Calu3 (cell line): ENCODE measurements around the gene CCDC88A. TPM values are rescaled to one million over a fixed set of nuclear protein-coding genes. Genes with fewer than 3 reads are reported as not detected.

Experiments used
- BruUV-seq: library from RNA; stranded (reverse); fragments of 400-500 nt; replicated peaks from 2 replicates; lab custom pipeline; 2021; lab: Mats Ljungman, UMichigan
- CTCF ChIA-PET: fragments of 300-600 bp; sonication (Branson Sonifier 250); formaldehyde crosslinking; loops from one replicate; lab custom pipeline; 2022; ENCODE audit warnings: antibody characterized with exemption; lab: Charles Lee
- DNase-seq: peaks from one replicate; pipeline ENCODE4 v3.0.0; 2022
- H3K27ac Mint-ChIP-seq: one replicate; pipeline ENCODE4 v1.8.0; 2022; ENCODE audit warnings: mixed read lengths; ENCODE audit not compliant: unreplicated experiment
- H3K27me3 Mint-ChIP-seq: one replicate; pipeline ENCODE4 v1.8.0; 2022; ENCODE audit warnings: mixed read lengths; ENCODE audit not compliant: unreplicated experiment
- H3K36me3 Mint-ChIP-seq: one replicate; pipeline ENCODE4 v1.8.0; 2022; ENCODE audit warnings: mild to moderate bottlenecking, moderate library complexity, mixed read lengths; ENCODE audit not compliant: insufficient read depth, unreplicated experiment
- H3K4me1 Mint-ChIP-seq: one replicate; pipeline ENCODE4 v1.8.0; 2022; ENCODE audit warnings: mild to moderate bottlenecking, low read depth, mixed read lengths; ENCODE audit not compliant: unreplicated experiment
- H3K4me3 Mint-ChIP-seq: one replicate; pipeline ENCODE4 v1.8.0; 2022; ENCODE audit warnings: mild to moderate bottlenecking, low read depth, moderate library complexity, mixed read lengths; ENCODE audit not compliant: unreplicated experiment
- H3K9me3 Mint-ChIP-seq: one replicate; pipeline ENCODE4 v1.8.0; 2022; ENCODE audit warnings: low read depth, mixed read lengths; ENCODE audit not compliant: unreplicated experiment
- intact Hi-C: fragments of 100-400 bp; cut with micrococcal nuclease; formaldehyde crosslinking; loops from one replicate; pipeline ENCODE4 v1.10.0; 2022; ENCODE audit not compliant: unreplicated experiment
- total RNA-seq: library from RNA; stranded (reverse); gene quantifications from 2 replicates; pipeline ENCODE4 v1.2.3, GENCODE V29; 2022
- TF ChIP-seq, protein P1 (sequence below): fragments of 200-600 bp; IDR thresholded peaks from one replicate; pipeline ENCODE4 v1.8.0; 2022; ENCODE audit warnings: antibody characterized with exemption; ENCODE audit not compliant: unreplicated experiment

The CCDC88A gene
- total RNA-seq, 1 experiment from 2014 or later: 49.7 TPM

DNA sequence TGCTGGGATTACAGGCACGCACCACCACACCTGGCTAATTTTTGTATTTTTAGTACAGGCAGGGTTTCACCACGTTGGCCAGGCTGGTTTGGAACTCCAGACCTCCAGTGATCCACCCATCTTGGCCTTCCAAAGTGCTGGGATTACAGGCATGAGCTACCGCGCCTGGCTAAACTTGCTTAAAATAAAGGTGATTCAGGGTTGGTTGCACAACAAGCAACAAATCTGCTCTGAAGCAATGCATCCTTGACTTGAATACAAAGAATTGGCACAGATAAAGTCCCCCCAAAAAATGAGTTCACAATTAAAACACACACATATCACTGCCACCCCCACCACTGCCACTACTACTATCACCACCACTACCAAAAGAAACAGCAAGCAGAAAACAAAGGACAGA lies 34.9 kb downstream of the CCDC88A start:
- intact Hi-C loops: no loop called here
- Mint-ChIP-seq H3K27ac (no peak overlapping the region), H3K27me3 (no peaks in the 10 kb centered on the region), H3K36me3 (no peaks in the 10 kb centered on the region), H3K4me3 (no peak overlapping the region), H3K4me1 (no peaks in the 10 kb centered on the region), H3K9me3 (no peaks in the 10 kb centered on the region)
- no TSS peak for BruUV-seq
- TF ChIP-seq, protein P1, sequence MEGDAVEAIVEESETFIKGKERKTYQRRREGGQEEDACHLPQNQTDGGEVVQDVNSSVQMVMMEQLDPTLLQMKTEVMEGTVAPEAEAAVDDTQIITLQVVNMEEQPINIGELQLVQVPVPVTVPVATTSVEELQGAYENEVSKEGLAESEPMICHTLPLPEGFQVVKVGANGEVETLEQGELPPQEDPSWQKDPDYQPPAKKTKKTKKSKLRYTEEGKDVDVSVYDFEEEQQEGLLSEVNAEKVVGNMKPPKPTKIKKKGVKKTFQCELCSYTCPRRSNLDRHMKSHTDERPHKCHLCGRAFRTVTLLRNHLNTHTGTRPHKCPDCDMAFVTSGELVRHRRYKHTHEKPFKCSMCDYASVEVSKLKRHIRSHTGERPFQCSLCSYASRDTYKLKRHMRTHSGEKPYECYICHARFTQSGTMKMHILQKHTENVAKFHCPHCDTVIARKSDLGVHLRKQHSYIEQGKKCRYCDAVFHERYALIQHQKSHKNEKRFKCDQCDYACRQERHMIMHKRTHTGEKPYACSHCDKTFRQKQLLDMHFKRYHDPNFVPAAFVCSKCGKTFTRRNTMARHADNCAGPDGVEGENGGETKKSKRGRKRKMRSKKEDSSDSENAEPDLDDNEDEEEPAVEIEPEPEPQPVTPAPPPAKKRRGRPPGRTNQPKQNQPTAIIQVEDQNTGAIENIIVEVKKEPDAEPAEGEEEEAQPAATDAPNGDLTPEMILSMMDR: no peak
- CTCF ChIA-PET: no interaction called here
- no peak for DNase-seq

DNA sequence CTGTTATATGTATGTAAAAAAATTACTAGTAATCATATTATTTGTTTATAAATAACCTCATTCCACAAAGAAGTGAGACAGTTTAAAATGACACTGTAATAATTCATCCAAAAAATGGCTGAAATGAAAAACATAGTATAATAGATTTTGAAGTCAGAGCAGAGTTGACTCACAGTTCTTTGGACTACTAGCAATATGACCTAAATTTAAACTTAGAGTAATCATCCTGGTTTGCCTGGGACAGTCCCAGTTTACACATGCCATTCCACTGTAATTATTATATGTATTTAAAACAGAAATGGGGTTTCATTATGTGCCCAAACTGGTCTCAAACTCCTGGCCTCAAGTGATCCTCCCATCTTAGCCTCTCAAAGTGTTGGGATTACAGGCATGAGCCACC lies 48.3 kb downstream of the CCDC88A start:
- H3K27me3 Mint-ChIP-seq: no peaks in the 10 kb centered on the region
- BruUV-seq: no TSS peak

DNA sequence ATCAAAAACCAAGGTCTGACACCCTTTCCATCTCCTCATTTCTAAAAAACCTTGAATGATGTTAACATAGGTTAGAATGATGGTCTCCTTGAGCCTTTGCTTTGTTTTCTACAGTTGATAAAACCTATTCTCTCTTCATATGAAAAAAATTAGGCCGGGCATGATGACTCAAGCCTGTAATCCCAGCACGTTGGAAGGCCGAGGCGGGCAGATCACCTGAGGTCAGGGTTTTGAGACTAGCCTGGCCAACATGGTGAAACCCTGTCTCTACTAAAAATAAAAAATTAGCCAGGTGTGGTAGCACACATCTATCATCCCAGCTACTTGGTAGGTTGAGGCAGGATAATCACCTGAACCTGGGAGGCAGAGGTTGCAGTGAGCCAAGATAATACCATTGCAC lies 49.4 kb downstream of the CCDC88A start:
- Mint-ChIP-seq H3K27ac (no peak overlapping the region), H3K4me3 (no peak overlapping the region), H3K9me3 (no peaks in the 10 kb centered on the region), H3K27me3 (no peaks in the 10 kb centered on the region), H3K4me1 (peaks cover 7% of the 10 kb centered on the region), H3K36me3 (no peaks in the 10 kb centered on the region)
- DNase-seq: no peak
- intact Hi-C loops: no loop called here
- CTCF ChIA-PET: no interaction called here
- TF ChIP-seq, protein P1: no peak
- BruUV-seq: no TSS peak

More for the DNA sequence above, 48.3 kb downstream of the CCDC88A start:
- Mint-ChIP-seq H3K36me3 (no peaks in the 10 kb centered on the region), H3K9me3 (no peaks in the 10 kb centered on the region), H3K27ac (no peak overlapping the region), H3K4me1 (no peaks in the 10 kb centered on the region), H3K4me3 (no peak overlapping the region)
- intact Hi-C loops: no loop called here
- DNase-seq: no peak
- CTCF ChIA-PET: interaction anchor here (0.6 kb wide), 1 partner anchor 1500 kb away, joined by 3 read pairs; no protein-coding TSS in a partner anchor
- TF ChIP-seq, protein P1: no peak

DNA sequence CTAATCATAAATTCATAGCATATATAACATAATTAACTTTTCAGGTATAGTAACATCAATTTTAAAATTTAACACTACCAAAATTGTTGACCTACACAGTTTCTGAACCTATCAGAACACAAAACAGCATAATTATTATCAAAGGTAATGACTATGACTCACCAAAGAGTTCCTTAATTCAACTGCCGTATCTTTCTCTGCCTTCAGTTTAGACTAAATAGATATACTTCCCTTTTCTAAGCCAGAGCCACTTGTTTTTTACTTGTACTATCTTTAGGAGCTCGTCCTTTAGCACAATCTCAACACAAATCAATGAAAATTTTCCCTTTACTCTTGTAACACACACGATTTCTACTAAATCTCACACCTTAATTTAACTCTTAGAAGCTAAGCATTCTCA lies 54.4 kb downstream of the CCDC88A start:
- H3K4me1 Mint-ChIP-seq: peaks cover 17% of the 10 kb centered on the region
- intact Hi-C loops: loop anchor here (5.0 kb wide), 1 partner anchor 52 kb away; the partner anchor contains the start of gene CCDC88A
- no peaks in the 10 kb centered on the region for H3K9me3 Mint-ChIP-seq

More for the DNA sequence above, 54.4 kb downstream of the CCDC88A start:
- DNase-seq: no peak
- Mint-ChIP-seq H3K4me3 (peak overlapping the region; percentile 17), H3K27ac (peak overlapping the region; percentile 50), H3K36me3 (no peaks in the 10 kb centered on the region), H3K27me3 (no peaks in the 10 kb centered on the region)
- TF ChIP-seq, protein P1: no peak
- BruUV-seq: no TSS peak
- CTCF ChIA-PET: no interaction called here
